Testis (tissue), 3 donors: Measurements from ENCODE around the gene CD34. TPM values are rescaled to one million over a fixed set of nuclear protein-coding genes. Genes with fewer than 3 reads are reported as not detected.
"Not testable (repeated sequence)": the region's sequence is repeated elsewhere in the genome, so short reads cannot be mapped to it uniquely, and the experiment has no call there.

Source experiments
- DNase-seq: peaks from one replicate; pipeline ENCODE4 v3.0.0-alpha.2; 2019
- H3K27ac ChIP-seq, 2 donors: fragments of 200-600 bp; sonication (generic); one replicate each; pipeline ENCODE4 v1.5.1; 2019
- H3K27me3 ChIP-seq: fragments of 200-600 bp; sonication (generic); one replicate; pipeline ENCODE4 v1.5.1; 2019
- H3K36me3 ChIP-seq: fragments of 200-600 bp; sonication (generic); one replicate; pipeline ENCODE4 v1.5.1; 2017; ENCODE audit warnings: low read depth; ENCODE audit errors: missing control alignments
- H3K4me1 ChIP-seq: fragments of 200-600 bp; sonication (generic); one replicate; pipeline ENCODE4 v1.5.1; 2019
- H3K4me3 ChIP-seq, 2 donors: fragments of 200-600 bp; sonication (generic); one replicate each; pipeline ENCODE4 v1.5.1; 2017 to 2019
- H3K9me3 ChIP-seq: fragments of 200-600 bp; sonication (generic); one replicate; pipeline ENCODE4 v1.5.1; 2017
- POLR2A ChIP-seq: fragments of 450-650 bp; IDR thresholded peaks from one replicate; pipeline ENCODE4 v1.6.1; 2017; ENCODE audit warnings: antibody characterized with exemption, mild to moderate bottlenecking, moderate library complexity
- WGBS, 2 donors: methylation state at CpG; one replicate each; pipeline ENCODE4 v1.1.5; 2018; 5-methylcytosine and 5-hydroxymethylcytosine counted together
- intact Hi-C: fragments of 100-400 bp; cut with DNase I; formaldehyde crosslinking; loops from one replicate; pipeline ENCODE4 v1.15.1; 2023; ENCODE audit warnings: low total_unique reads
- polyA plus RNA-seq: library from polyadenylated mRNA; stranded (reverse); fragments of 350-450 nt; fragmentation: Illumina TruSeq; extraction: RNeasy Lipid Tissue Mini Kit (QIAGEN cat#74804); gene quantifications from one replicate; pipeline ENCODE4 v1.2.3, GENCODE V29; 2014; ENCODE audit warnings: low read depth, low replicate concordance; ENCODE audit not compliant: insufficient read depth
- total RNA-seq, 2 donors: library from RNA; depleted of rRNA; stranded (reverse); fragments of >200 nt; gene quantifications; one replicate each; pipeline ENCODE4 v1.2.3, GENCODE V29; 2016
- TF ChIP-seq, protein P1 (sequence below), 3 experiments: fragments of 450-650 bp in 2 of 3; fragments of 200-600 bp in 1 of 3; sonication (generic) in 1 of 3; IDR thresholded peaks; one replicate each; pipeline ENCODE4 v1.5.1; 2016 to 2019; ENCODE audit warnings: antibody characterized with exemption in 3 of 3, mild to moderate bottlenecking in 2 of 3, moderate library complexity in 1 of 3

Gene CD34
- total and polyA plus RNA-seq, 3 donors from 2014 or later, result 28.3 to 70.7 (median 32.5) TPM

GRCh38 chr1:207882692-207883091, 28.2 kb downstream of the CD34 start:
- Histone ChIP-seq H3K9me3 (no peaks in the 10 kb centered on the region), H3K36me3 (no peaks in the 10 kb centered on the region), H3K27ac (no peak overlapping the region), H3K4me1 (peaks cover 4% of the 10 kb centered on the region), H3K27me3 (no peaks in the 10 kb centered on the region), H3K4me3 (no peak overlapping the region)
- intact Hi-C loops, result no loop called here
- no peak for TF ChIP-seq POLR2A
- TF ChIP-seq, protein P1, sequence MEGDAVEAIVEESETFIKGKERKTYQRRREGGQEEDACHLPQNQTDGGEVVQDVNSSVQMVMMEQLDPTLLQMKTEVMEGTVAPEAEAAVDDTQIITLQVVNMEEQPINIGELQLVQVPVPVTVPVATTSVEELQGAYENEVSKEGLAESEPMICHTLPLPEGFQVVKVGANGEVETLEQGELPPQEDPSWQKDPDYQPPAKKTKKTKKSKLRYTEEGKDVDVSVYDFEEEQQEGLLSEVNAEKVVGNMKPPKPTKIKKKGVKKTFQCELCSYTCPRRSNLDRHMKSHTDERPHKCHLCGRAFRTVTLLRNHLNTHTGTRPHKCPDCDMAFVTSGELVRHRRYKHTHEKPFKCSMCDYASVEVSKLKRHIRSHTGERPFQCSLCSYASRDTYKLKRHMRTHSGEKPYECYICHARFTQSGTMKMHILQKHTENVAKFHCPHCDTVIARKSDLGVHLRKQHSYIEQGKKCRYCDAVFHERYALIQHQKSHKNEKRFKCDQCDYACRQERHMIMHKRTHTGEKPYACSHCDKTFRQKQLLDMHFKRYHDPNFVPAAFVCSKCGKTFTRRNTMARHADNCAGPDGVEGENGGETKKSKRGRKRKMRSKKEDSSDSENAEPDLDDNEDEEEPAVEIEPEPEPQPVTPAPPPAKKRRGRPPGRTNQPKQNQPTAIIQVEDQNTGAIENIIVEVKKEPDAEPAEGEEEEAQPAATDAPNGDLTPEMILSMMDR (IDR thresholded peaks at IDR 0.05), result no peak
- 61 to 70% methylated on average over 3 of the region's 3 CpGs for WGBS, 2 donors
- no peak for DNase-seq

DNA sequence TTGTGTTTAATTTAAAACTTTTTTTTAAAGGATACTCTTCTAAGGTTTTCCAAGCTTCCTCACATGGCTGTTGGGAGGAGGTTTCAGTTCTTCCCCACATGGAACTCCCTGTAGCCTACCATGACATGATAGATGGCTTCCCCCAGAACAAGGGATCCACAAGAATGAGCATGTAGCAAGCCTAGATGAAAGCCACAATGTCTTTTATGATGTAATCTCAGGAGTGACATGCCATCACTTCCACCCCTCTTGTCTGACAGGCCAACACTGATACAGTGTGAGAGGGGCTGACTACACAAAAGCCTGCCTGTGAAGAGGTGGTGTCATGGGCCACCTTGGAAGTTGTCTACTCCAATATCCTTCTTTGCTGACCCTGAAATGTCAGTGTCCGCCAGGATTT, 32.0 kb downstream of the CD34 start:
- DNase-seq, result no peak
- H3K4me1 ChIP-seq, result no peaks in the 10 kb centered on the region
- intact Hi-C loops, result no loop called here

GRCh38 chr1:207877914-207878313, 33.0 kb downstream of the CD34 start:
- H3K4me3 ChIP-seq, H3K27me3 ChIP-seq, H3K4me1 ChIP-seq, DNase-seq, H3K27ac ChIP-seq, intact Hi-C loops, H3K36me3 ChIP-seq, H3K9me3 ChIP-seq: not testable (repeated sequence)
- WGBS, 2 donors, result 92 to 93% methylated on average over 4 to 5 of the region's 5 CpGs

More for the DNA sequence above, 32.0 kb downstream of the CD34 start:
- no peaks in the 10 kb centered on the region for H3K9me3 ChIP-seq
- no peaks in the 10 kb centered on the region for H3K27me3 ChIP-seq
- H3K4me3 ChIP-seq, result no peak overlapping the region
- WGBS, 2 donors, result 90 to 100% methylated on average over 1 of the region's 1 CpG
- H3K27ac ChIP-seq, result no peak overlapping the region
- TF ChIP-seq POLR2A, result no peak
- TF ChIP-seq, protein P1 (IDR thresholded peaks at IDR 0.05), result no peak
- no peaks in the 10 kb centered on the region for H3K36me3 ChIP-seq

GRCh38 chr1:207876131-207876530, 34.8 kb downstream of the CD34 start:
- no peak for TF ChIP-seq POLR2A
- TF ChIP-seq, protein P1 (IDR thresholded peaks at IDR 0.05), result no peak
- Histone ChIP-seq H3K27ac (no peak overlapping the region), H3K4me3 (no peak overlapping the region), H3K4me1 (peaks cover 11% of the 10 kb centered on the region), H3K36me3 (no peaks in the 10 kb centered on the region), H3K27me3 (no peaks in the 10 kb centered on the region), H3K9me3 (no peaks in the 10 kb centered on the region)
- 73 to 84% methylated on average over 4 of the region's 4 CpGs for WGBS, 2 donors
- no peak for DNase-seq
- intact Hi-C loops, result no loop called here

DNA sequence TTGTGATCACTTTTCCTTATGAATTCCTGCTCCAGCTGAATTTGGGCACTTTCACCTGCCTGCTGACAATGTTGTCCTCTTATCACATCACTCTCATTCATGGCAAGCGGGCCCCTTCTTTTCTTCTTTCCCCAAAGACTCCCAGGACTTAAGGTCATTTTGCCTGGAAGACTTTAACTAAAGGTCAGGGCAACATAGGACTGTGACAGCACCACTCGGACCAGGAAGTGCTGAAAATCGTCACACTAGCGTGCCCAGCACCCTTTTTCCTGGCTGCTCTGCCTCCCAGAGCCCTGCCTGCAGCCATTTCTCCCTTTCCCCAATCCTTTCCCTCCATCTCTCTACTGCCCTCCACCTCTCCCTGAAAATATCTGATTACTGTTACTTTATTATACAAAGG, 35.4 kb downstream of the CD34 start:
- Histone ChIP-seq H3K27ac (no peak overlapping the region), H3K9me3 (no peaks in the 10 kb centered on the region), H3K36me3 (no peaks in the 10 kb centered on the region), H3K4me1 (peaks cover 11% of the 10 kb centered on the region), H3K27me3 (no peaks in the 10 kb centered on the region), H3K4me3 (no peak overlapping the region)
- intact Hi-C loops, result no loop called here
- 73 to 86% methylated on average over 4 of the region's 4 CpGs for WGBS, 2 donors
- DNase-seq, result no peak
- TF ChIP-seq POLR2A, result no peak
- TF ChIP-seq, protein P1 (IDR thresholded peaks at IDR 0.05), result no peak
